HuH-7 (cell line): ENCODE data around the gene OR14J1.
"Not testable (repeated sequence)": the region's sequence is repeated elsewhere in the genome, so short reads cannot be mapped to it uniquely, and the experiment has no call there.

Experiments used
- DNase-seq: peaks from one replicate; pipeline ENCODE4 v3.0.0; 2011; ENCODE audit warnings: low spot score

Gene OR14J1

GRCh38 chr6:29301316-29301715 lies at the start of gene OR14J1:
OR14J1 (plus strand) TSS chr6:29301701; CDS start chr6:29306690, 4,989 bp downstream.
- DNase-seq: peak; percentile 59

- DNase-seq: no peak
Measured at GRCh38 chr6:29251736-29252135, 49.8 kb upstream of the OR14J1 start.

- no peak for DNase-seq
Measured at GRCh38 chr6:29255530-29255929, 46.0 kb upstream of the OR14J1 start.

GRCh38 chr6:29259721-29260120 lies 41.8 kb upstream of the OR14J1 start:
- no peak for DNase-seq

- no peak for DNase-seq
Measured at GRCh38 chr6:29263001-29263400, 38.5 kb upstream of the OR14J1 start.

- DNase-seq: no peak
Measured at GRCh38 chr6:29294499-29294914, 7.0 kb upstream of the OR14J1 start.

GRCh38 chr6:29295181-29295585 lies 6.3 kb upstream of the OR14J1 start:
- DNase-seq: no peak

GRCh38 chr6:29295623-29296022 lies 5.9 kb upstream of the OR14J1 start:
- DNase-seq: no peak

- no peak for DNase-seq
Measured at GRCh38 chr6:29319931-29320330, 18.4 kb downstream of the OR14J1 start.

- DNase-seq: not testable (repeated sequence)
Measured at GRCh38 chr6:29323332-29323731, 21.8 kb downstream of the OR14J1 start.

- no peak for DNase-seq
Measured at GRCh38 chr6:29325777-29326176, 24.3 kb downstream of the OR14J1 start.

GRCh38 chr6:29332676-29333075 lies 31.2 kb downstream of the OR14J1 start:
- DNase-seq: no peak

GRCh38 chr6:29336269-29336668 lies 34.8 kb downstream of the OR14J1 start:
- DNase-seq: no peak

- no peak for DNase-seq
Measured at GRCh38 chr6:29345380-29345779, 43.9 kb downstream of the OR14J1 start.

- DNase-seq: not testable (repeated sequence)
Measured at GRCh38 chr6:29349348-29349747, 47.8 kb downstream of the OR14J1 start.

GRCh38 chr6:29354980-29355379 lies 53.5 kb downstream of the OR14J1 start:
- DNase-seq: no peak

GRCh38 chr6:29355603-29356002 lies 54.1 kb downstream of the OR14J1 start:
- DNase-seq: no peak
